Measurements from ENCODE around the gene PPP2R2C. TPM values are rescaled to one million over a fixed set of nuclear protein-coding genes. Genes with fewer than 3 reads are reported as not detected.

Gene PPP2R2C
- total RNA-seq, 2 donors from 2014 or later, result 0.66 to 0.78 TPM

GRCh38 chr4:6426571-6427438 lies 45.6 kb downstream of the PPP2R2C start:
- intact Hi-C loops (cut with DNase I), result no loop called here
- H3K27me3 ChIP-seq, result no peaks in the 10 kb centered on the region
- no peaks in the 10 kb centered on the region for H3K9me3 ChIP-seq
- no peak overlapping the region for H3K27ac ChIP-seq
- DNase-seq, result no peak
- no peaks in the 10 kb centered on the region for H3K4me1 ChIP-seq
- H3K36me3 ChIP-seq (replicated peaks in 1 of 2; ENCODE audit: insufficient read depth in 1 of 2, low read depth in 2 of 2), result no peaks in the 10 kb centered on the region
- TF ChIP-seq CTCF (IDR thresholded peaks at IDR 0.05), result no peak
- H3K4me3 ChIP-seq, result no peak overlapping the region
- ATAC-seq, result no peak
- WGBS, 2 donors, result 41 to 52% methylated on average over 9 to 13 of the region's 13 CpGs

- DNase-seq, result no peak
- no peaks in the 10 kb centered on the region for H3K9me3 ChIP-seq
- no peaks in the 10 kb centered on the region for H3K4me1 ChIP-seq
- H3K27ac ChIP-seq, result no peak overlapping the region
- H3K27me3 ChIP-seq, result no peaks in the 10 kb centered on the region
- TF ChIP-seq CTCF (IDR thresholded peaks at IDR 0.05), result no peak
- no peak for TF ChIP-seq POLR2A (IDR thresholded peaks at IDR 0.05)
- no peaks in the 10 kb centered on the region for H3K36me3 ChIP-seq (replicated peaks in 1 of 2; ENCODE audit: insufficient read depth in 1 of 2, low read depth in 2 of 2)
- intact Hi-C loops (cut with DNase I), result no loop called here
- WGBS, 2 donors, result 64 to 68% methylated on average over 2 to 11 of the region's 11 CpGs
- no peak overlapping the region for H3K4me3 ChIP-seq
- no peak for ATAC-seq
These were observed 46.5 kb downstream of the PPP2R2C start for GRCh38 chr4:6425911-6426310.

GRCh38 chr4:6425336-6425735 lies 47.1 kb downstream of the PPP2R2C start:
- no peak for ATAC-seq
- WGBS, 2 donors, result 25 to 35% methylated on average over 2 to 5 of the region's 5 CpGs
- H3K36me3 ChIP-seq (replicated peaks in 1 of 2; ENCODE audit: insufficient read depth in 1 of 2, low read depth in 2 of 2), result no peaks in the 10 kb centered on the region
- no peak overlapping the region for H3K4me3 ChIP-seq
- H3K9me3 ChIP-seq, result no peaks in the 10 kb centered on the region
- TF ChIP-seq CTCF (IDR thresholded peaks at IDR 0.05) (no peak), POLR2A (IDR thresholded peaks at IDR 0.05) (no peak)
- no peak overlapping the region for H3K27ac ChIP-seq
- intact Hi-C loops (cut with DNase I), result no loop called here
- no peaks in the 10 kb centered on the region for H3K4me1 ChIP-seq
- no peak for DNase-seq
- no peaks in the 10 kb centered on the region for H3K27me3 ChIP-seq

- H3K9me3 ChIP-seq, result no peaks in the 10 kb centered on the region
- no peak overlapping the region for H3K4me3 ChIP-seq
- DNase-seq, result no peak
- no peaks in the 10 kb centered on the region for H3K4me1 ChIP-seq
- TF ChIP-seq POLR2A (IDR thresholded peaks at IDR 0.05) (no peak), CTCF (IDR thresholded peaks at IDR 0.05) (no peak)
- H3K36me3 ChIP-seq (replicated peaks in 1 of 2; ENCODE audit: insufficient read depth in 1 of 2, low read depth in 2 of 2), result no peaks in the 10 kb centered on the region
- H3K27ac ChIP-seq, result no peak overlapping the region
- intact Hi-C loops (cut with DNase I), result no loop called here
- H3K27me3 ChIP-seq, result no peaks in the 10 kb centered on the region
- 47 to 52% methylated on average over 6 to 9 of the region's 9 CpGs for WGBS, 2 donors
- ATAC-seq, result no peak
These were observed 48.0 kb downstream of the PPP2R2C start for GRCh38 chr4:6424425-6424824.

GRCh38 chr4:6423575-6423974 lies 48.8 kb downstream of the PPP2R2C start:
- Histone ChIP-seq H3K4me3 (no peak overlapping the region), H3K27ac (no peak overlapping the region), H3K27me3 (no peaks in the 10 kb centered on the region), H3K36me3 (replicated peaks in 1 of 2; ENCODE audit: insufficient read depth in 1 of 2, low read depth in 2 of 2) (no peaks in the 10 kb centered on the region), H3K4me1 (no peaks in the 10 kb centered on the region), H3K9me3 (no peaks in the 10 kb centered on the region)
- ATAC-seq (no peak), DNase-seq (no peak)
- 29 to 75% methylated on average over 1 to 2 of the region's 2 CpGs for WGBS, 2 donors
- TF ChIP-seq POLR2A (IDR thresholded peaks at IDR 0.05) (no peak), CTCF (IDR thresholded peaks at IDR 0.05) (no peak)
- intact Hi-C loops (cut with DNase I), result no loop called here

All from body of pancreas (tissue), 4 donors.